K562 (cell line): ENCODE results near the gene TXNL1. TPM values are rescaled to one million over a fixed set of nuclear protein-coding genes. Genes with fewer than 3 reads are reported as not detected.

ENCODE experiments used
- ATAC-seq: fragments of 200-7000 bp; cut with Tn5 transposase; 3 replicates; pipeline ENCODE4 v1.9.1; 2020; ENCODE audit warnings: moderate library complexity
- BruUV-seq: library from RNA; stranded (reverse); fragments of 400-500 nt; replicated peaks from 2 replicates; lab custom pipeline; 2021; lab: Mats Ljungman, UMichigan
- CTCF ChIA-PET: fragments of 300-600 bp; formaldehyde crosslinking; extraction: SDS; loops from one replicate; lab custom pipeline; 2021; ENCODE audit warnings: low intra/inter-chr PET ratio; lab: Yijun Ruan, JAX
- POLR2A ChIA-PET: fragments of 300-600, 350-650 bp; sonication (Branson Sonifier 250); formaldehyde crosslinking; extraction: SDS; loops from one replicate; lab custom pipeline; 2021; ENCODE audit warnings: antibody characterized with exemption, inconsistent platforms; lab: Yijun Ruan, JAX
- DNase-seq, 4 experiments: peaks; one replicate each; pipeline versions ENCODE4 v3.0.0 to v3.0.0-alpha.2; 2011 to 2018; ENCODE audit warnings: low spot score in 3 of 4, mixed read lengths in 3 of 4; ENCODE audit errors: extremely low read depth in 1 of 4
- FAIRE-seq: peaks from 2 replicates; lab custom pipeline; 2011; peaks lifted over from hg19 to GRCh38; lab: Jason Lieb, UNC
- H2AFZ ChIP-seq: 2 replicates; pipeline ENCODE4 v1.6.0; 2011; ENCODE audit warnings: low read depth, low read length, control low read depth, inconsistent platforms
- H3K27ac ChIP-seq: fragments of 200-600 bp; 3 replicates; pipeline ENCODE4 v1.8.0; 2011; ENCODE audit warnings: low read depth, mild to moderate bottlenecking, control low read depth, inconsistent platforms, low read length, moderate library complexity, mixed read lengths; ENCODE audit errors: extremely low read depth
- H3K27me3 ChIP-seq, 2 experiments: fragments of 300-600 bp in 1 of 2; 2 replicates in 1 of 2; 3 replicates in 1 of 2; pipeline versions ENCODE4 v1.6.0 to v1.8.0; 2011; ENCODE audit warnings: inconsistent platforms in 2 of 2, low read length in 2 of 2, mild to moderate bottlenecking in 1 of 2, mixed read lengths in 1 of 2, moderate library complexity in 1 of 2; ENCODE audit not compliant: control insufficient read depth in 2 of 2, insufficient read depth in 2 of 2
- H3K36me3 ChIP-seq: fragments of 300-600 bp; 3 replicates; pipeline ENCODE4 v1.8.0; 2011; ENCODE audit warnings: mild to moderate bottlenecking, low read length, inconsistent platforms; ENCODE audit not compliant: control insufficient read depth, insufficient read depth
- H3K4me1 ChIP-seq, 2 experiments: fragments of 200-600 bp in 1 of 2; replicated peaks in 1 of 2; 2 replicates in 1 of 2; 3 replicates in 1 of 2; pipeline versions ENCODE4 v1.5.1 to v1.8.0; 2011; ENCODE audit warnings: inconsistent platforms in 2 of 2, low read length in 2 of 2, mild to moderate bottlenecking in 1 of 2, mixed read lengths in 1 of 2, moderate library complexity in 1 of 2; ENCODE audit not compliant: control insufficient read depth in 2 of 2, insufficient read depth in 2 of 2
- H3K4me2 ChIP-seq: 2 replicates; pipeline ENCODE4 v1.6.1; 2011; ENCODE audit warnings: low read length, control low read depth, inconsistent platforms, mixed read lengths; ENCODE audit not compliant: insufficient read depth
- H3K4me3 ChIP-seq: fragments of 200-600 bp; sonication (generic), shearing (Covaris generic); 2 replicates; pipeline ENCODE4 v1.5.1; 2016; ENCODE audit warnings: control low read depth, inconsistent platforms
- H3K79me2 ChIP-seq: fragments of 200-600 bp; 3 replicates; pipeline ENCODE4 v1.8.0; 2011; ENCODE audit warnings: low read length, inconsistent platforms; ENCODE audit not compliant: control insufficient read depth, insufficient read depth
- H3K9ac ChIP-seq, 2 experiments: 2 replicates each; pipeline versions ENCODE4 v1.6.0 to v1.6.1; 2011; ENCODE audit warnings: low read depth in 2 of 2, low read length in 2 of 2, control low read depth in 1 of 2, inconsistent platforms in 1 of 2, mild to moderate bottlenecking in 1 of 2, mixed read lengths in 1 of 2; ENCODE audit not compliant: insufficient read depth in 1 of 2
- H3K9me1 ChIP-seq: one replicate; pipeline ENCODE4 v1.6.0; 2011; ENCODE audit warnings: inconsistent platforms, mild to moderate bottlenecking, low read length, moderate library complexity; ENCODE audit not compliant: control insufficient read depth, insufficient read depth
- H3K9me3 ChIP-seq: replicated peaks from 2 replicates; pipeline ENCODE4 v1.5.1; 2011; ENCODE audit warnings: low read depth, low read length, inconsistent platforms; ENCODE audit not compliant: control insufficient read depth, insufficient read depth
- H4K20me1 ChIP-seq: replicated peaks from 2 replicates; pipeline ENCODE4 v1.6.1; 2011; ENCODE audit warnings: low read length, inconsistent platforms, mixed read lengths; ENCODE audit not compliant: control insufficient read depth, insufficient read depth
- BACH1 ChIP-seq: fragments of 200-800 bp; sonication (Bioruptor generic); IDR thresholded peaks from 2 replicates; pipeline ENCODE4 v1.6.1; 2016; ENCODE audit warnings: missing genetic modification characterization, missing compliant biosample characterization
- BHLHE40 ChIP-seq: IDR thresholded peaks from 2 replicates; pipeline ENCODE4 v1.6.1; 2011; ENCODE audit warnings: low read length, improper control_type of control experiment
- CREB1 ChIP-seq, 2 experiments: sonication (generic) in 1 of 2; formaldehyde crosslinking in 1 of 2; IDR thresholded peaks; 2 replicates each; pipeline versions ENCODE4 v1.6.1 to v1.8.0; 2012 to 2022; ENCODE audit warnings: inconsistent platforms in 1 of 2, mild to moderate bottlenecking in 1 of 2, missing genetic modification reagents in 1 of 2, moderate library complexity in 1 of 2
- ELK3 ChIP-seq: fragments of 450-650 bp; formaldehyde crosslinking; IDR thresholded peaks from 2 replicates; pipeline ENCODE4 v1.4.0; 2020; ENCODE audit warnings: mild to moderate bottlenecking
- ESRRA ChIP-seq: fragments of 450-650 bp; IDR thresholded peaks from 2 replicates; pipeline ENCODE4 v1.6.1; 2014; ENCODE audit warnings: low read depth, mild to moderate bottlenecking, moderate library complexity, borderline replicate concordance
- FOS ChIP-seq: IDR thresholded peaks from 3 replicates; pipeline ENCODE4 v1.6.1; 2011; ENCODE audit not compliant: insufficient read length; ENCODE audit errors: extremely low read depth
- POU5F1 ChIP-seq: fragments of 150-350 bp; IDR thresholded peaks from 2 replicates; pipeline ENCODE4 v1.6.1; 2014; ENCODE audit warnings: borderline replicate concordance, low read length, low read depth, mild to moderate bottlenecking; ENCODE audit not compliant: partially characterized antibody
- SIRT6 ChIP-seq: IDR thresholded peaks from one replicate; pipeline ENCODE4 v1.6.1; 2012; ENCODE audit warnings: low read depth, mild to moderate bottlenecking, control low read depth, inconsistent platforms, low read length, moderate library complexity
- TFE3 ChIP-seq: fragments of 450-650 bp; formaldehyde crosslinking; IDR thresholded peaks from 2 replicates; pipeline ENCODE4 v1.4.0; 2020; ENCODE audit warnings: mild to moderate bottlenecking, mixed read lengths
- WGBS: fragments of 100-300 bp; shearing (Covaris generic); methylation state at CpG from one replicate; pipeline ENCODE4 v1.1.6; 2016; ENCODE audit warnings: low coverage, mixed read lengths; ENCODE audit not compliant: insufficient coverage; ENCODE audit errors: missing lambda C conversion rate; 5-methylcytosine and 5-hydroxymethylcytosine counted together
- in situ Hi-C: fragments of 300-500 bp; cut with MboI; formaldehyde crosslinking; loops from 4 replicates; pipeline ENCODE4 v1.15.0; 2018; ENCODE audit warnings: inconsistent platforms, mixed read lengths
- intact Hi-C: fragments of 100-400 bp; cut with micrococcal nuclease; formaldehyde crosslinking; loops from 2 replicates; pipeline ENCODE4 v1.14.2; 2022
- polyA plus RNA-seq, 8 experiments: library from polyadenylated mRNA; depleted of rRNA in 4 of 8; stranded (reverse) in 5 of 8; unstranded in 3 of 8; fragments of >200 nt; fragmentation: Nextera tagmentation in 2 of 8; fragmentation: Illumina TruSeq in 1 of 8; extraction: Ambion mirVana in 2 of 8; extraction: Trizol in 1 of 8; gene quantifications; 2 replicates each; pipeline versions ENCODE4 v1.2.1 to v1.2.3, GENCODE V29; 2011 to 2014; ENCODE audit warnings: inconsistent platforms in 1 of 8, missing spikeins in 1 of 8
- total RNA-seq, 7 experiments: library from RNA; depleted of rRNA in 6 of 7; stranded (reverse); fragments of >200 nt in 6 of 7; fragmentation: Illumina TruSeq in 2 of 7; extraction: Trizol in 2 of 7; gene quantifications; 2 replicates each; pipeline versions ENCODE4 v1.2.1 to v1.2.3, GENCODE V29; 2011 to 2021; ENCODE audit warnings: low replicate concordance in 1 of 7
- TF ChIP-seq, protein P1 (sequence below), 3 experiments: IDR thresholded peaks in 2 of 3; conservative IDR thresholded peaks in 1 of 3; 2 replicates each; pipeline ENCODE4 v1.5.1; 2011 to 2012; ENCODE audit warnings: low read length in 3 of 3, mild to moderate bottlenecking in 3 of 3, control low read depth in 2 of 3, improper control_type of control experiment in 1 of 3, inconsistent platforms in 1 of 3, low read depth in 1 of 3, mixed read lengths in 1 of 3, moderate library complexity in 1 of 3; ENCODE audit not compliant: insufficient read depth in 2 of 3
- TF ChIP-seq, protein P2 (sequence below): fragments of 250-450 bp; sonication (Bioruptor Pico); IDR thresholded peaks from 2 replicates; pipeline ENCODE4 v1.5.0; 2021

Gene TXNL1
- total and polyA plus RNA-seq, 9 of the 15 experiments (the other 6 are each of a cell fraction or from before 2014, with no cell fraction given): 45.4 to 103 (median 65.7) TPM

DNA sequence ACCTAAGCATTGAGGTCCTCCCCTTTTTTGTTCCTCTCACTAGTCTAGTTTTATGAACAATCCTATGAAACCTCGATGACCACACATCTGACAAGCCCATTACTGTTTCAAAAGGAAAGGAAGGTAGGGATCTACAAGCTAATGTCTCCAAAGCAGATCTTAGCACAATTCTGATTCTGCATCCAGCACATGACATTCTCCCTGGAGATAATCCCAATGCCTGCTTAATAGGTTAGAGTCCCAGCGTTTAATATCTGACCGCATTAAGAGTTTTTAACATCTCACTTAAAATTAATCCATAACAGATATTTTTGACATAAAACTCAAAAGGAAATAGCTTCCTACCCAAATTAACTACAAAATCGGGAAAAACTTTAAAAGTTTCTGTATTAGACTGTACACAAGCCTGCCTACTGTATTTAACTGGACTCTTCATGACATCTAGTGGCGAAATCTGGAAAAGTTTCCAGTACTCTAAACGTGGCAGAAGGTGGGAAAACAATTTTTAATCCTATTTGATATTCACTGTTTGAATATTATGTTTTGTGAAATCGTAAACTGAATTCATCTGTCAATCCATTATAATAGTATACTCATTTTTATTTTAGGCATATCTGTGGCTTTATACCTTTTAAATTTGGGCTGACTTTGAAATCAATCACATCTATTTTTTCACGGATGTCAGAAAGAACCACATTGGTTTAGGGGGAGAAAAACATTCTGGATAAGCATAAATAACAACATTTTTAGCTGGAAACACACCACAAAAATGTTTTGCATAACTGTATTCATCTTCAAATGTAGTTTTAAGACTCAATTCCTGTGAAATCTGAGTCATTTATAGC, 62.4 kb downstream of the TXNL1 start (continued):
- no peak for TF ChIP-seq ELK3 (CRISPR knock-in tag)
- TF ChIP-seq, protein P1, sequence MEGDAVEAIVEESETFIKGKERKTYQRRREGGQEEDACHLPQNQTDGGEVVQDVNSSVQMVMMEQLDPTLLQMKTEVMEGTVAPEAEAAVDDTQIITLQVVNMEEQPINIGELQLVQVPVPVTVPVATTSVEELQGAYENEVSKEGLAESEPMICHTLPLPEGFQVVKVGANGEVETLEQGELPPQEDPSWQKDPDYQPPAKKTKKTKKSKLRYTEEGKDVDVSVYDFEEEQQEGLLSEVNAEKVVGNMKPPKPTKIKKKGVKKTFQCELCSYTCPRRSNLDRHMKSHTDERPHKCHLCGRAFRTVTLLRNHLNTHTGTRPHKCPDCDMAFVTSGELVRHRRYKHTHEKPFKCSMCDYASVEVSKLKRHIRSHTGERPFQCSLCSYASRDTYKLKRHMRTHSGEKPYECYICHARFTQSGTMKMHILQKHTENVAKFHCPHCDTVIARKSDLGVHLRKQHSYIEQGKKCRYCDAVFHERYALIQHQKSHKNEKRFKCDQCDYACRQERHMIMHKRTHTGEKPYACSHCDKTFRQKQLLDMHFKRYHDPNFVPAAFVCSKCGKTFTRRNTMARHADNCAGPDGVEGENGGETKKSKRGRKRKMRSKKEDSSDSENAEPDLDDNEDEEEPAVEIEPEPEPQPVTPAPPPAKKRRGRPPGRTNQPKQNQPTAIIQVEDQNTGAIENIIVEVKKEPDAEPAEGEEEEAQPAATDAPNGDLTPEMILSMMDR (IDR thresholded peaks at IDR 0.05 in 2 of 3, conservative IDR thresholded peaks at IDR 0.05 in 1 of 3; ENCODE audit: insufficient read depth in 2 of 3, low read depth in 1 of 3, low read length in 3 of 3): peak; percentile 41 to 57 (median 47); a peak in 5 of 6 replicates

DNA sequence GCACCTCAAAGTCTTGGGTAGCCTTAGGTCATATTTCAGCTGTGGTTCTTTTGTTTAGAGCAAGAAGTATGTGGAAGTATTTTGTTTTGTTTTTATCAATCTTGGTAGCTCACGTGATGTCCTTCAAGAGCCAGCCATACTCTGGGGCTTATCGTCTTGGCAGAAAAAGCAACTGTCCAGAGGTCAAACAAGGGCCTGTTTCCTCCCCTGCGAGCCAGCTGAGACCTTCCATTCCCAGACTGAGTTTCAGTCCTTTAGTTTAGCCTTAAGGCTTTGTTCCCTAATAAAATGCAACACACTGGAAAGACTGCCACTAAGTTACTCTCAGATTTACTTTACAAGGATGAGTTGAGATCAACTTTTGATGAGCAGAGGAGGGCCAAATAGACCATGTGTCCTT, 63.5 kb downstream of the TXNL1 start:
- DNase-seq: peak in 1 of 4 experiments; percentile 16
- in situ Hi-C loops (loop anchor here (25.0 kb wide), 1 partner anchor 1338 kb away; no protein-coding TSS in a partner anchor), intact Hi-C loops (loop anchor here (5.0 to 10.0 kb wide), 2 partner anchors 790 to 1338 kb away; no protein-coding TSS in a partner anchor)
- no TSS peak for BruUV-seq
- H3K9me1 ChIP-seq: no peaks in the 10 kb centered on the region
- no peaks in the 10 kb centered on the region for H4K20me1 ChIP-seq
- no peak for FAIRE-seq
- H3K79me2 ChIP-seq: no peaks in the 10 kb centered on the region
- H3K27ac ChIP-seq: no peak overlapping the region
- POLR2A ChIA-PET: interaction anchor here (0.6 kb wide), 2 partner anchors 42 to 908 kb away, joined by 4 read pairs; no protein-coding TSS in a partner anchor
- peak overlapping the region; percentile 44; the same call in 1 of the 2 replicates for H2AFZ ChIP-seq
- no peak overlapping the region for H3K4me3 ChIP-seq
- H3K27me3 ChIP-seq: no peaks in the 10 kb centered on the region
- no peak overlapping the region for H3K4me2 ChIP-seq
- H3K9ac ChIP-seq: no peak overlapping the region
- CTCF ChIA-PET: no interaction called here
- H3K9me3 ChIP-seq: no peaks in the 10 kb centered on the region
- peak; percentile 72 for ATAC-seq
- no peaks in the 10 kb centered on the region for H3K36me3 ChIP-seq
- WGBS: 0% methylated on average over 3 of the region's 3 CpGs
- H3K4me1 ChIP-seq: peaks cover 0 to 4% of the 10 kb centered on the region in 2 experiments; a peak in 1 of 5 replicates
- no peak for TF ChIP-seq BACH1 (tag)
- TF ChIP-seq ESRRA: 0 out of 2 replicates have a peak, but pooled peaks have one; percentile 28
- TF ChIP-seq CREB1 (IDR thresholded peaks at IDR 0.05): no peak
- TF ChIP-seq CREB1 (CRISPR knock-in tag; IDR thresholded peaks at IDR 0.05): no peak
- TF ChIP-seq BHLHE40: peak; percentile 48; the same call in 1 of the 2 replicates
- TF ChIP-seq, protein P2, sequence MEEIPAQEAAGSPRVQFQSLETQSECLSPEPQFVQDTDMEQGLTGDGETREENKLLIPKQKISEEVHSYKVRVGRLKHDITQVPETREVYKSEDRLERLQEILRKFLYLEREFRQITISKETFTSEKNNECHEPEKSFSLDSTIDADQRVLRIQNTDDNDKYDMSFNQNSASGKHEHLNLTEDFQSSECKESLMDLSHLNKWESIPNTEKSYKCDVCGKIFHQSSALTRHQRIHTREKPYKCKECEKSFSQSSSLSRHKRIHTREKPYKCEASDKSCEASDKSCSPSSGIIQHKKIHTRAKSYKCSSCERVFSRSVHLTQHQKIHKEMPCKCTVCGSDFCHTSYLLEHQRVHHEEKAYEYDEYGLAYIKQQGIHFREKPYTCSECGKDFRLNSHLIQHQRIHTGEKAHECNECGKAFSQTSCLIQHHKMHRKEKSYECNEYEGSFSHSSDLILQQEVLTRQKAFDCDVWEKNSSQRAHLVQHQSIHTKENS (CRISPR knock-in tag): no peak
- TF ChIP-seq SIRT6: no peak
- no peak for TF ChIP-seq POU5F1
- TF ChIP-seq FOS: no peak
- TF ChIP-seq TFE3 (CRISPR knock-in tag): peak; percentile 77
